Measurements from ENCODE around the gene FNDC3B. TPM values are rescaled to one million over a fixed set of nuclear protein-coding genes. Genes with fewer than 3 reads are reported as not detected.

Gene FNDC3B
- polyA plus RNA-seq, 2 of the 4 experiments (the other 2 are of a cell fraction) = 29.5 to 33.6 TPM

DNA sequence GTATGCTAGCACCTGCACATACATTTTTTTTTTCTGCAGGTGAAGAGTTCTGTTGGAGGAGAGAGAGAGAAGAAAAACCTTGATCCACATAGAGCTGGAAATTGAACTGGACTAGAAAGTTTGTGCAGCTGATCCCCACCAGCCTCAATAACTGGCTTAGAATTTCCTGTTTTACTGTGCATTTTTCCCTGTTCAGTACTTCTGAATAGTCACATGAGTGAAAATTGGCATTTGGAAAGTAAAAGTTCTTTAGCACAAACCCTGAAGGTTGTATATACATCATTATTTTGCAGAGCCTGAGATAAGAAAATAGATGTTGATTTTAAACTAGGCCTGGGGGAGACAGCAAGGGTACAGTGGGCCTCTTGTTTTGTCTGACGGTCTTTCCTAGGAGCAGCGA is 366.5 kb downstream of the FNDC3B start:
- DNase-seq (ENCODE audit: low read depth in 1 of 2, low spot score in 1 of 2) = no peak
- no peak for ATAC-seq
- CTCF ChIA-PET = no interaction called here
- no peak for FAIRE-seq
- TF ChIP-seq EHMT2 (IDR thresholded peaks at IDR 0.05; ENCODE audit: low read depth) = no peak
- TF ChIP-seq JUNB (IDR thresholded peaks at IDR 0.05) = no peak
- no peak for TF ChIP-seq CBX2 (IDR thresholded peaks at IDR 0.05; ENCODE audit: borderline replicate concordance, low read depth)
- TF ChIP-seq NPAS2 (CRISPR knock-in tag; IDR thresholded peaks at IDR 0.05; ENCODE audit: borderline replicate concordance) = no peak
- no peak for TF ChIP-seq CEBPB (IDR thresholded peaks at IDR 0.05)
- TF ChIP-seq, protein P1, sequence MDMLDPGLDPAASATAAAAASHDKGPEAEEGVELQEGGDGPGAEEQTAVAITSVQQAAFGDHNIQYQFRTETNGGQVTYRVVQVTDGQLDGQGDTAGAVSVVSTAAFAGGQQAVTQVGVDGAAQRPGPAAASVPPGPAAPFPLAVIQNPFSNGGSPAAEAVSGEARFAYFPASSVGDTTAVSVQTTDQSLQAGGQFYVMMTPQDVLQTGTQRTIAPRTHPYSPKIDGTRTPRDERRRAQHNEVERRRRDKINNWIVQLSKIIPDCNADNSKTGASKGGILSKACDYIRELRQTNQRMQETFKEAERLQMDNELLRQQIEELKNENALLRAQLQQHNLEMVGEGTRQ (IDR thresholded peaks at IDR 0.05) = no peak
- TF ChIP-seq POLR2AphosphoS2 (conservative IDR thresholded peaks at IDR 0.05; ENCODE audit: low read length) = no peak
- Histone ChIP-seq H3K27ac (no peak overlapping the region), H3K9me3 (no peaks in the 10 kb centered on the region), H3K4me2 (no peak overlapping the region), H3K4me1 (no peaks in the 10 kb centered on the region), H3K4me3 (no peak overlapping the region)
- POLR2A ChIA-PET = no interaction called here
- 95% methylated on average over 2 of the region's 2 CpGs for WGBS (ENCODE audit: missing lambda C conversion rate)

DNA sequence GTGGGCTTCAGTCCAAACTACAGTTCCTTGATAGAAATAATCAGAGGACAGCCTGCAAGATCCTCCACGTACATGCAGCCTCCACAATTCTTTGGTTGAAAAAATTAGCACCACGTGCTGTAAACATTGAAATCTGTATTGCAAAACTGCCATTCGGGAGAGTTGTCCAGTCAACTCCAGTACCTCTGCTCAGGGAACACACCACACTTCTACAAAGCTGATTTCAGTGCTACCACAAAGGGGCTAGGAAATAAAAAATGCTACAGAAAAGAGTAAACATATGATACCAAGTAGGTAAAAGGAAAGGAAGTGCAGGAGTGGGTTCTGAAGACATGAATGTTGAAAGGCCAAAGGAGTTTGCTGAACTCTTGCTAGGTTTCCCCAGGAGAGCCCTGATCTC is 368.5 kb downstream of the FNDC3B start:
- FAIRE-seq (no peak), ATAC-seq (no peak), DNase-seq (ENCODE audit: low read depth in 1 of 2, low spot score in 1 of 2) (no peak)
- Histone ChIP-seq H3K4me1 (no peaks in the 10 kb centered on the region), H3K9me3 (no peaks in the 10 kb centered on the region), H3K27ac (no peak overlapping the region), H3K4me3 (no peak overlapping the region), H3K4me2 (no peak overlapping the region)
- POLR2A ChIA-PET = no interaction called here
- TF ChIP-seq MYC (IDR thresholded peaks at IDR 0.05; ENCODE audit: borderline replicate concordance, low read length) (no peak), RAD21 (conservative IDR thresholded peaks at IDR 0.05 in 1 of 2, IDR thresholded peaks at IDR 0.05 in 1 of 2) (no peak), CHD4 (IDR thresholded peaks at IDR 0.05; ENCODE audit: borderline replicate concordance) (no peak), ZFP36 (IDR thresholded peaks at IDR 0.05; ENCODE audit: borderline replicate concordance, partially characterized antibody) (no peak), FOSL2 (IDR thresholded peaks at IDR 0.05) (no peak), FOSL2 (CRISPR knock-in tag; IDR thresholded peaks at IDR 0.05) (no peak), PHF8 (IDR thresholded peaks at IDR 0.05; ENCODE audit: borderline replicate concordance, low read depth) (no peak), POLR2A (IDR thresholded peaks at IDR 0.05; ENCODE audit: low read length) (no peak), CBX2 (IDR thresholded peaks at IDR 0.05; ENCODE audit: borderline replicate concordance, low read depth) (no peak), JUNB (IDR thresholded peaks at IDR 0.05) (no peak), ZSCAN20 (CRISPR knock-in tag; IDR thresholded peaks at IDR 0.05) (no peak)
- TF ChIP-seq, protein P2, sequence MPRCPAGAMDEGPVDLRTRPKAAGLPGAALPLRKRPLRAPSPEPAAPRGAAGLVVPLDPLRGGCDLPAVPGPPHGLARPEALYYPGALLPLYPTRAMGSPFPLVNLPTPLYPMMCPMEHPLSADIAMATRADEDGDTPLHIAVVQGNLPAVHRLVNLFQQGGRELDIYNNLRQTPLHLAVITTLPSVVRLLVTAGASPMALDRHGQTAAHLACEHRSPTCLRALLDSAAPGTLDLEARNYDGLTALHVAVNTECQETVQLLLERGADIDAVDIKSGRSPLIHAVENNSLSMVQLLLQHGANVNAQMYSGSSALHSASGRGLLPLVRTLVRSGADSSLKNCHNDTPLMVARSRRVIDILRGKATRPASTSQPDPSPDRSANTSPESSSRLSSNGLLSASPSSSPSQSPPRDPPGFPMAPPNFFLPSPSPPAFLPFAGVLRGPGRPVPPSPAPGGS (IDR thresholded peaks at IDR 0.05) = no peak
- TF ChIP-seq, protein P3, sequence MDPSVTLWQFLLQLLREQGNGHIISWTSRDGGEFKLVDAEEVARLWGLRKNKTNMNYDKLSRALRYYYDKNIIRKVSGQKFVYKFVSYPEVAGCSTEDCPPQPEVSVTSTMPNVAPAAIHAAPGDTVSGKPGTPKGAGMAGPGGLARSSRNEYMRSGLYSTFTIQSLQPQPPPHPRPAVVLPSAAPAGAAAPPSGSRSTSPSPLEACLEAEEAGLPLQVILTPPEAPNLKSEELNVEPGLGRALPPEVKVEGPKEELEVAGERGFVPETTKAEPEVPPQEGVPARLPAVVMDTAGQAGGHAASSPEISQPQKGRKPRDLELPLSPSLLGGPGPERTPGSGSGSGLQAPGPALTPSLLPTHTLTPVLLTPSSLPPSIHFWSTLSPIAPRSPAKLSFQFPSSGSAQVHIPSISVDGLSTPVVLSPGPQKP (IDR thresholded peaks at IDR 0.05; ENCODE audit: low read depth, low read length) = no peak
- TF ChIP-seq, protein P4, sequence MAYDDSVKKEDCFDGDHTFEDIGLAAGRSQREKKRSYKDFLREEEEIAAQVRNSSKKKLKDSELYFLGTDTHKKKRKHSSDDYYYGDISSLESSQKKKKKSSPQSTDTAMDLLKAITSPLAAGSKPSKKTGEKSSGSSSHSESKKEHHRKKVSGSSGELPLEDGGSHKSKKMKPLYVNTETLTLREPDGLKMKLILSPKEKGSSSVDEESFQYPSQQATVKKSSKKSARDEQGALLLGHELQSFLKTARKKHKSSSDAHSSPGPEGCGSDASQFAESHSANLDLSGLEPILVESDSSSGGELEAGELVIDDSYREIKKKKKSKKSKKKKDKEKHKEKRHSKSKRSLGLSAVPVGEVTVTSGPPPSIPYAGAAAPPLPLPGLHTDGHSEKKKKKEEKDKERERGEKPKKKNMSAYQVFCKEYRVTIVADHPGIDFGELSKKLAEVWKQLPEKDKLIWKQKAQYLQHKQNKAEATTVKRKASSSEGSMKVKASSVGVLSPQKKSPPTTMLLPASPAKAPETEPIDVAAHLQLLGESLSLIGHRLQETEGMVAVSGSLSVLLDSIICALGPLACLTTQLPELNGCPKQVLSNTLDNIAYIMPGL (CRISPR knock-in tag; IDR thresholded peaks at IDR 0.05; ENCODE audit: borderline replicate concordance) = no peak
- TF ChIP-seq, protein P5, sequence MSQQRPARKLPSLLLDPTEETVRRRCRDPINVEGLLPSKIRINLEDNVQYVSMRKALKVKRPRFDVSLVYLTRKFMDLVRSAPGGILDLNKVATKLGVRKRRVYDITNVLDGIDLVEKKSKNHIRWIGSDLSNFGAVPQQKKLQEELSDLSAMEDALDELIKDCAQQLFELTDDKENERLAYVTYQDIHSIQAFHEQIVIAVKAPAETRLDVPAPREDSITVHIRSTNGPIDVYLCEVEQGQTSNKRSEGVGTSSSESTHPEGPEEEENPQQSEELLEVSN (IDR thresholded peaks at IDR 0.05; ENCODE audit: borderline replicate concordance, low read depth) = no peak
- TF ChIP-seq, protein P6, sequence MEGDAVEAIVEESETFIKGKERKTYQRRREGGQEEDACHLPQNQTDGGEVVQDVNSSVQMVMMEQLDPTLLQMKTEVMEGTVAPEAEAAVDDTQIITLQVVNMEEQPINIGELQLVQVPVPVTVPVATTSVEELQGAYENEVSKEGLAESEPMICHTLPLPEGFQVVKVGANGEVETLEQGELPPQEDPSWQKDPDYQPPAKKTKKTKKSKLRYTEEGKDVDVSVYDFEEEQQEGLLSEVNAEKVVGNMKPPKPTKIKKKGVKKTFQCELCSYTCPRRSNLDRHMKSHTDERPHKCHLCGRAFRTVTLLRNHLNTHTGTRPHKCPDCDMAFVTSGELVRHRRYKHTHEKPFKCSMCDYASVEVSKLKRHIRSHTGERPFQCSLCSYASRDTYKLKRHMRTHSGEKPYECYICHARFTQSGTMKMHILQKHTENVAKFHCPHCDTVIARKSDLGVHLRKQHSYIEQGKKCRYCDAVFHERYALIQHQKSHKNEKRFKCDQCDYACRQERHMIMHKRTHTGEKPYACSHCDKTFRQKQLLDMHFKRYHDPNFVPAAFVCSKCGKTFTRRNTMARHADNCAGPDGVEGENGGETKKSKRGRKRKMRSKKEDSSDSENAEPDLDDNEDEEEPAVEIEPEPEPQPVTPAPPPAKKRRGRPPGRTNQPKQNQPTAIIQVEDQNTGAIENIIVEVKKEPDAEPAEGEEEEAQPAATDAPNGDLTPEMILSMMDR (IDR thresholded peaks at IDR 0.05) = no peak
- 94% methylated on average over 3 of the region's 3 CpGs for WGBS (ENCODE audit: missing lambda C conversion rate)
- CTCF ChIA-PET = no interaction called here

Data from A549 (cell line).